HEK293 (cell line): ENCODE measurements around the gene PEX7.
"Not testable (repeated sequence)": the region's sequence is repeated elsewhere in the genome, so short reads cannot be mapped to it uniquely, and the experiment has no call there.

ENCODE experiments used
- TCF7L2 ChIP-seq: IDR thresholded peaks from 2 replicates; pipeline ENCODE4 v1.6.1; 2011; ENCODE audit warnings: low read depth, mild to moderate bottlenecking, inconsistent platforms, low read length, moderate library complexity, borderline replicate concordance
- ZNF133 ChIP-seq: fragments of 450-650 bp; formaldehyde crosslinking; IDR thresholded peaks from 2 replicates; pipeline ENCODE4 v1.5.1; 2016; ENCODE audit warnings: missing biosample characterization, missing genetic modification characterization
- ZNF777 ChIP-seq: fragments of 450-650 bp; formaldehyde crosslinking; IDR thresholded peaks from 2 replicates; pipeline ENCODE4 v1.5.1; 2017; ENCODE audit warnings: missing biosample characterization, missing genetic modification characterization, borderline replicate concordance
- TF ChIP-seq, protein P1 (sequence below): fragments of 450-650 bp; formaldehyde crosslinking; IDR thresholded peaks from 2 replicates; pipeline ENCODE4 v1.5.1; 2016; ENCODE audit warnings: missing biosample characterization, missing genetic modification characterization
- TF ChIP-seq, protein P2 (sequence below): fragments of 450-650 bp; formaldehyde crosslinking; IDR thresholded peaks from 2 replicates; pipeline ENCODE4 v1.5.1; 2016; ENCODE audit warnings: missing biosample characterization, missing genetic modification characterization

DNA sequence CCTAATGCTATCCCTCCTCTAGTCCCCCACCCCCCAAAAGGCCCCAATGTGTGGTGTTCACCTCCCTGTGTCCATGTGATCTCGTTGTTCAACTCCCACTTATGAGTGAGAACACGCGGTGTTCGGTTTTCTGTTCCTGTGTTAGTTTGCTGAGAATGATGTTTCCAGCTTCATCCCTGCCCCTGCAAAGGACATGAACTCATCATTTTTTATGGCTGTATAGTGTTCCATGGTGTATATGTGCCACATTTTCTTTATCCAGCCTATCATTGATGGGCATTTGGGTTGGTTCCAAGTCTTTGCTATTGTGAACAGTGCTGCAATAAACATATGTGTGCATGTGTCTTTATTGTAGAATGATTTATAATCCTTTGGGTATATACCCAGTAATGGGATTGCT lies 54.1 kb downstream of the PEX7 start:
- not testable (repeated sequence) for TF ChIP-seq ZNF133; ZNF777 (tag by site-specific recombination); TCF7L2
- TF ChIP-seq, protein P1, sequence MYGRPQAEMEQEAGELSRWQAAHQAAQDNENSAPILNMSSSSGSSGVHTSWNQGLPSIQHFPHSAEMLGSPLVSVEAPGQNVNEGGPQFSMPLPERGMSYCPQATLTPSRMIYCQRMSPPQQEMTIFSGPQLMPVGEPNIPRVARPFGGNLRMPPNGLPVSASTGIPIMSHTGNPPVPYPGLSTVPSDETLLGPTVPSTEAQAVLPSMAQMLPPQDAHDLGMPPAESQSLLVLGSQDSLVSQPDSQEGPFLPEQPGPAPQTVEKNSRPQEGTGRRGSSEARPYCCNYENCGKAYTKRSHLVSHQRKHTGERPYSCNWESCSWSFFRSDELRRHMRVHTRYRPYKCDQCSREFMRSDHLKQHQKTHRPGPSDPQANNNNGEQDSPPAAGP = not testable (repeated sequence)
- TF ChIP-seq, protein P2, sequence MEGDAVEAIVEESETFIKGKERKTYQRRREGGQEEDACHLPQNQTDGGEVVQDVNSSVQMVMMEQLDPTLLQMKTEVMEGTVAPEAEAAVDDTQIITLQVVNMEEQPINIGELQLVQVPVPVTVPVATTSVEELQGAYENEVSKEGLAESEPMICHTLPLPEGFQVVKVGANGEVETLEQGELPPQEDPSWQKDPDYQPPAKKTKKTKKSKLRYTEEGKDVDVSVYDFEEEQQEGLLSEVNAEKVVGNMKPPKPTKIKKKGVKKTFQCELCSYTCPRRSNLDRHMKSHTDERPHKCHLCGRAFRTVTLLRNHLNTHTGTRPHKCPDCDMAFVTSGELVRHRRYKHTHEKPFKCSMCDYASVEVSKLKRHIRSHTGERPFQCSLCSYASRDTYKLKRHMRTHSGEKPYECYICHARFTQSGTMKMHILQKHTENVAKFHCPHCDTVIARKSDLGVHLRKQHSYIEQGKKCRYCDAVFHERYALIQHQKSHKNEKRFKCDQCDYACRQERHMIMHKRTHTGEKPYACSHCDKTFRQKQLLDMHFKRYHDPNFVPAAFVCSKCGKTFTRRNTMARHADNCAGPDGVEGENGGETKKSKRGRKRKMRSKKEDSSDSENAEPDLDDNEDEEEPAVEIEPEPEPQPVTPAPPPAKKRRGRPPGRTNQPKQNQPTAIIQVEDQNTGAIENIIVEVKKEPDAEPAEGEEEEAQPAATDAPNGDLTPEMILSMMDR (tag by site-specific recombination) = not testable (repeated sequence)
